Lung microvascular endothelial cell (primary cell): Measurements from ENCODE around the gene FYCO1. TPM values are rescaled to one million over a fixed set of nuclear protein-coding genes. Genes with fewer than 3 reads are reported as not detected.

Experiments used
- DNase-seq, 2 donors: peaks; one replicate each; pipeline versions ENCODE4 v3.0.0 to v3.0.0-alpha.2; 2010; ENCODE audit warnings: low read depth in 2 of 2
- total RNA-seq: library from RNA; depleted of rRNA; stranded (reverse); fragments of >200 nt; gene quantifications from 2 replicates; pipeline ENCODE4 v1.2.1, GENCODE V29; 2014

The FYCO1 gene
- total RNA-seq, 1 donor from 2014 or later = 11.5 TPM

- DNase-seq = no peak
Measured at GRCh38 chr3:45887285-45887684, 108.3 kb downstream of the FYCO1 start.

GRCh38 chr3:45885979-45886705, 109.5 kb downstream of the FYCO1 start, which contains the start of gene CCR9:
Gene CCR9 (plus strand): TSS chr3:45886543. CDS start chr3:45894934, 8,391 bp downstream.
- no peak for DNase-seq

- DNase-seq = no peak
Measured at GRCh38 chr3:45884368-45885201, 111.0 kb downstream of the FYCO1 start.

- DNase-seq = no peak
Measured at GRCh38 chr3:45881078-45882022, 114.3 kb downstream of the FYCO1 start.

GRCh38 chr3:45880725-45881077, 114.9 kb downstream of the FYCO1 start:
- DNase-seq = no peak

GRCh38 chr3:45878124-45878523, 117.5 kb downstream of the FYCO1 start:
- no peak for DNase-seq

GRCh38 chr3:45874677-45875346, 120.8 kb downstream of the FYCO1 start:
- no peak for DNase-seq

GRCh38 chr3:45873638-45874037, 122.0 kb downstream of the FYCO1 start:
- DNase-seq = no peak

- no peak for DNase-seq
Measured at GRCh38 chr3:45873036-45873435, 122.6 kb downstream of the FYCO1 start.

GRCh38 chr3:45872569-45872968, 123.1 kb downstream of the FYCO1 start:
- DNase-seq = no peak

GRCh38 chr3:45871780-45872179, 123.8 kb downstream of the FYCO1 start:
- DNase-seq = no peak

GRCh38 chr3:45870099-45870498, 125.5 kb downstream of the FYCO1 start:
- no peak for DNase-seq

- no peak for DNase-seq
Measured at GRCh38 chr3:45869638-45870037, 126.0 kb downstream of the FYCO1 start.

- DNase-seq = no peak
Measured at GRCh38 chr3:45868650-45869049, 127.0 kb downstream of the FYCO1 start.

- no peak for DNase-seq
Measured at GRCh38 chr3:45868213-45868612, 127.4 kb downstream of the FYCO1 start.

Other genes starting within 250 kb of the FYCO1 start
- gene SLC6A20, start 199.3 kb downstream of the FYCO1 start, total RNA-seq = not detected in 2 replicates
- 5.7 and 5.8 TPM in 2 replicates for gene LZTFL1, start 153.7 kb downstream of the FYCO1 start, total RNA-seq
- not detected in 2 replicates for gene CCR9, start 109.3 kb downstream of the FYCO1 start, total RNA-seq
- not detected in 2 replicates for gene CXCR6, start 52.4 kb downstream of the FYCO1 start, total RNA-seq
- not detected in 2 replicates for gene XCR1, start 31.7 kb upstream of the FYCO1 start, total RNA-seq
- not detected in 2 replicates for gene CCR1, start 212.5 kb upstream of the FYCO1 start, total RNA-seq
- gene CCR3, start 246.6 kb upstream of the FYCO1 start, total RNA-seq = not detected in 2 replicates